Right ventricle myocardium superior (tissue), 1 donor: ENCODE results near the gene PDGFRB. TPM values are rescaled to one million over a fixed set of nuclear protein-coding genes. Genes with fewer than 3 reads are reported as not detected.

Experiments
- ATAC-seq: fragments of 200-7000 bp; cut with Tn5 transposase; one replicate; pipeline ENCODE4 v1.9.1; 2020; ENCODE audit warnings: mild to moderate bottlenecking; ENCODE audit not compliant: poor library complexity
- DNase-seq: peaks from one replicate; pipeline ENCODE4 v3.0.0-alpha.2; 2020
- intact Hi-C: fragments of 100-400 bp; cut with DNase I; formaldehyde crosslinking; loops from one replicate; pipeline ENCODE4 v1.11.2; 2022
- total RNA-seq: library from RNA; stranded (reverse); fragmentation: NEBNext Ultra II Directional; extraction: Animal tissue kit (Norgen Biotek cat#: 25700); gene quantifications from one replicate; pipeline ENCODE4 v1.2.1, GENCODE V29; 2021
- donor health status: DM: no; HTN: yes; CAD: no; lungs with severe emphysema.

PDGFRB gene
- total RNA-seq, 1 donor from 2014 or later, result 47.0 TPM

- intact Hi-C loops, result no loop called here
- DNase-seq (no peak), ATAC-seq (no peak)
Observed at GRCh38 chr5:150153483-150153882, 2.2 kb downstream of the PDGFRB start.

- ATAC-seq (no peak), DNase-seq (no peak)
- intact Hi-C loops, result no loop called here
Observed at GRCh38 chr5:150152636-150153462, 2.8 kb downstream of the PDGFRB start.

GRCh38 chr5:150149618-150150017 lies 6.0 kb downstream of the PDGFRB start:
- ATAC-seq (no peak), DNase-seq (no peak)
- intact Hi-C loops, result no loop called here

- intact Hi-C loops, result no loop called here
- DNase-seq (no peak), ATAC-seq (no peak)
Observed at GRCh38 chr5:150148117-150148927, 7.3 kb downstream of the PDGFRB start.

GRCh38 chr5:150147670-150148069 lies 8.0 kb downstream of the PDGFRB start:
- no peak for DNase-seq
- ATAC-seq, result no peak
- intact Hi-C loops, result no loop called here

GRCh38 chr5:150146862-150147601 lies 8.6 kb downstream of the PDGFRB start:
- ATAC-seq (no peak), DNase-seq (no peak)
- intact Hi-C loops, result no loop called here

GRCh38 chr5:150146235-150146634 lies 9.4 kb downstream of the PDGFRB start:
- no peak for DNase-seq
- intact Hi-C loops, result no loop called here
- no peak for ATAC-seq

- intact Hi-C loops, result no loop called here
- ATAC-seq (no peak), DNase-seq (no peak)
Observed at GRCh38 chr5:150144879-150145278, 10.8 kb downstream of the PDGFRB start.

GRCh38 chr5:150144246-150144801 lies 11.3 kb downstream of the PDGFRB start:
- DNase-seq, result peak; percentile 78
- peak; percentile 71 for ATAC-seq
- intact Hi-C loops, result no loop called here

GRCh38 chr5:150143350-150144245 lies 12.0 kb downstream of the PDGFRB start:
- intact Hi-C loops, result no loop called here
- DNase-seq, result peak; percentile 87
- ATAC-seq, result peak; percentile 71

GRCh38 chr5:150142959-150143349 lies 12.7 kb downstream of the PDGFRB start:
- no peak for DNase-seq
- peak; percentile 40 for ATAC-seq
- intact Hi-C loops, result no loop called here

GRCh38 chr5:150142185-150142958 lies 13.3 kb downstream of the PDGFRB start:
- ATAC-seq, result no peak
- intact Hi-C loops, result no loop called here
- DNase-seq, result no peak

- DNase-seq (no peak), ATAC-seq (no peak)
- intact Hi-C loops, result no loop called here
Observed at GRCh38 chr5:150141544-150142184, 14.0 kb downstream of the PDGFRB start.

- DNase-seq (no peak), ATAC-seq (no peak)
- intact Hi-C loops, result no loop called here
Observed at GRCh38 chr5:150140830-150141229, 14.8 kb downstream of the PDGFRB start.

- intact Hi-C loops, result loop anchor here (10.0 kb wide), 1 partner anchor 295 kb away; no protein-coding TSS in a partner anchor
- ATAC-seq (no peak), DNase-seq (no peak)
Observed at GRCh38 chr5:150139334-150139733, 16.3 kb downstream of the PDGFRB start.

- peak; percentile 26 for ATAC-seq
- intact Hi-C loops, result loop anchor here (10.0 kb wide), 1 partner anchor 296 kb away; no protein-coding TSS in a partner anchor
- DNase-seq, result peak; percentile 77
Observed at GRCh38 chr5:150138551-150139265, 16.9 kb downstream of the PDGFRB start.
